H4 (cell line): Measurements from ENCODE around the gene CDKN2B-AS1. TPM values are rescaled to one million over a fixed set of nuclear protein-coding genes. Genes with fewer than 3 reads are reported as not detected.
"Not testable (repeated sequence)": the region's sequence is repeated elsewhere in the genome, so short reads cannot be mapped to it uniquely, and the experiment has no call there.

Source experiments
- DNase-seq: peaks from one replicate; pipeline ENCODE4 v3.0.0-alpha.2; 2015; ENCODE audit warnings: low spot score
- total RNA-seq: library from RNA; depleted of rRNA; stranded (reverse); fragments of >200 nt; shearing (Covaris generic); gene quantifications from 2 replicates; pipeline ENCODE4 v1.2.3, GENCODE V29; 2014

The CDKN2B-AS1 gene
- total RNA-seq, 1 experiment from 2014 or later, result not detected

DNA sequence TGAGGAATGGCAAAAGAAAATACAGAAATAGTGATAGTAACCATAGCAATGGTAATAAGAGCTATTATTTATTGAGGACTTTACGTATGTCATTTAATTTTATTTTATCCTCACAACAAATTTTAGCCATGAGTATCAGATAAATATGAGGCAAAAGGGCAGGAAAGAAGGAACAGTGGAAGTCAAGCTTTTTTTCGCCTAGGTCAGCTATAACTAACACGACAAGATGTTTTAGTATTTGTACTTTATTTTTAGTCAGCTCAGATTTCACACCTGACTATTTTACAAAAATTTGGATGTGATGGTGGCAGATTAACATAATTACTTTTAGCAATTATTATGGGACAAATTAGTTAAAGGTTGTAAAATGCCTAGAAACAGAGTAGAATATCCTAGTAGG is 49.3 kb downstream of the CDKN2B-AS1 start:
- no peak for DNase-seq

DNA sequence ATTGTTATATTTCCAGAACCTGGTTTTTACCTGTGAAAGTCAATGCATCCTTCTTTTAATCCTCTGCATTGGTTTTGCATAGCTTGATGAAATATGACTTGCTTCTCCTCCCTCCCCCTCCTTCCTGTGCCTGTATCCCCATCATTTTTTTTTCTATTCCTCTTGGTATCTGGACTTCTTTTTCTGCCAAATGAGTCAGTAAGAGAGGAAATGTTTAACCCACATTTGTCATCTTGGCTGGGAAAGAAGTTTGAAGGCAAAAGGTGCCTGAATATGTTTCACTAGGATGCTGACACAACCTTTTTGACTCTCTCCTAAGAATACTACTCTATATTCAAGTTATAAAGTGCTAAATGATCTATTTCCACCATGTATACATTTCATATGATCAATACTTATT is 50.0 kb downstream of the CDKN2B-AS1 start:
- DNase-seq, result no peak

DNA sequence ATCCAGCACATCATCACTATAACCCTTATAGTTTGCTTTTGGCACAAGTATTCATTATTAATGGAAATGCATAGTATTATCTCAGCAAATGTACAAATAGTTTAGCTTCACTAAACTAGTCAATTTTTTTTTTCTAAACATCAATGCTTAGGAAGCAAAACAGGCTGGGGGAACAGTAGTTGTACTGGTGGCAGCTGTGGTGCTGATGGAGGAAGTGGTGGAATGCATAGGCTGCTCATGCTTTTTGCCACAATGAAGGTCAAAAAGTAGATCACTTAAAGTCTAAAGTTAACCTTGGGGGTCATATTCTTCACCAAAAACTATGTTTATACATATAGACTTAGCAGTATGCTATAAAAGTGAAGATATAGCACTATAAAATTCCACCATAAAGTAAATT is 50.8 kb downstream of the CDKN2B-AS1 start:
- DNase-seq, result no peak

DNA sequence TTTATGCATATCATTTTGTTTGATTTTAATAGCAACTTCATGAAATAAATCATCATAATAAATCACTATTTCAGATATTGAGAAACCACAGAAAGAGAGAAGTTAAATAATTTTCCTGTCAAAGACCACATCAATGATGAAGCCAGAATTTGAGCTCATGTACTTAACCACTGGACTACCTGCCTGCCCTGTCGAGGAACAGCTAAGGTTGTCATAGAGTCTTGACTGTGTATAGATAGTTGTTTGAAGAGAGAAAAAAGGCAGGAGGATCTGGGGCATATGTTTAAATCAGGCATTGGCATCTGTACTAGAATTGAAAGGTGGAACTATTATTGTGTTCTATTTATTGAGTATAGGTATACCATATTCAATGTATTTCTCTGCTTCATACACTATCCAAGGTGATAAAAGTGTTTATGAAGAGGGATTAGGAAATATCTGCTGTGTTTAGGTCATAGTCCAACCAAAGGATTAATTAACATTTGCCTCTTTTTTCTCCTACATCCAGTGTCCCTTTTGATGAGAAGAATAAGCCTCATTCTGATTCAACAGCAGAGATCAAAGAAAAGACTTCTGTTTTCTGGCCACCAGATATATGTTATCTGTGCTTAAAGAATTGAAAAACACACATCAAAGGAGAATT is 51.8 kb downstream of the CDKN2B-AS1 start:
- no peak for DNase-seq

DNA sequence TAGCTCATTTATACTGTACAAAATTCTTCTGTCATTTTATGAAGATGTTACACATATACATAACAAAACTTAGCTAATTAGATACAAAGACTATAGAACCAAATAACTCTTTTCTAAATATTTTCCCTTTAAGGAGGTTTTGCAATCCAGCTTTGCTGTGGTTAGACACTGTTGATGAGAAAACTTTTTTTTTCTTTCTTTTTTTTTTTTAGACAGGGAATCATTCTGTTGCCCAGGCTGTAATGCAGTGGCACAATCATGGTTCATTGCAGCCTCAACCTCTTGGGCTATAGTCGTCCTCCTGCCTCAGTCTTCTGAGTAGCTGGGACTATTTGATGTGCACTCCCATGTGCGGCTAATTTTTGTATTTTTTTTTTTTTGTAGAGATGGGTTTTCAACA is 53.0 kb downstream of the CDKN2B-AS1 start:
- no peak for DNase-seq

DNA sequence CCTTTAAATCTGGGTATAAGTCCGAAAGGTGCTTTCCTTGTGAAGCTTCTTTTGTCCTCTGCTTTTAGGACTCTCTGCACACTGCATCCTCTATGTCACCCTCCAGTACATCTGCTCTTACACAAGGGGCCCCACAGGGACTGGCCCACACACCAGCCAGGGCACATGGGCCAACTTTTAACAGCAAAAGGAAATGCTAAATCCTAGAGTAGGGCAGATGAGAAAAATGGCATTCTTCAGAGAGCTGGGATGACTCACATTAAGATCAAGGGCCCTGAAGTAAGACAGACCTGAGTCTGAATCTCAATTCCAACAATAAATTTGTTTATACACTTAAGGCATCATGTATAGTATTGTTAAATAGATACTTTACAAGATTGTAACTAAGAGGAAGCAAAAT is 54.8 kb downstream of the CDKN2B-AS1 start:
- no peak for DNase-seq

DNA sequence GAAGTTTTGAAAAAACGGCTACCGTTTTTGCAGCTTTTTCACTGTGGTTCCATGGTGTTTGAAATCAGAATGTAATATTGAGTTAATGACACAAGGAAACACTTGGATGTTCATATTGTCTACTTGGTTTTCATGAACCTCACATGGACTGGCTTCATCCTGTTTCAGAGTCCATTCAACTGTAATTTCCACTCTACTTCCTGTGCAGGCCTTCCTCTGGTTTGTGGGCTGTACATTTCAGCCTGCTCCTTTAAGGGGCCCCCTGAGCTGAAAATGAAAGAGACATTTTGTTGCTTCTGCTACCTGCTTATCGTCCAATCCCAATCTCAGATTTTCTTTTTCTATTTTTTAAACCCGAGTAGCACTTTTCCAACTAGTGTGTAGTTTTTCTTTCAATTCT is 56.3 kb downstream of the CDKN2B-AS1 start:
- DNase-seq, result no peak

DNA sequence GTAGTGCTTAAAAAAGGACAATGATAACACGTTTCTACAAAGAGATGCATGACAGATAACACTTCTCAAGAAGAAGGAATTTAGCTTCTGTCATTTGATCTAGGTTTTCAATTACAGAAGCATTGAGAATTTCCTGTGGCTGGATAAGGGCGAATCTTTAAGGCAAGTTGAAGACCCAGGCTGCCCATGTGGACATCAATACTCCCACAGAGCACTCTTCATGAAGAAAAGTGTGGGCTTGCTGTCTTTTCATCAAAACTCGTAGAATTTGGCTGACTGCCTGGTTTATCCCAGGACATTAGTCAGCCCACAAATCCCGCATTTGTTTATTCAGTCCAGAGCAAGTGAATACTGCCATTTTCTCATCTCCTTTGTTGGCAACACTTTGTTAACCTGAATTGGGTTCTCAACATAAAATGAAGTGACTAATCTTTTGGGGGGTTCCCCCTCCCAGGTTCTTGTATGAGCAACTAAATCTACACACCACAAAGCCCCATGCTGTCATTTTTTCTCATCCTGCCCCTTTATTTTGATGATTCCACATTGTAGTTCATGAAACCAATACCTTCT is 57.9 kb downstream of the CDKN2B-AS1 start:
- no peak for DNase-seq

DNA sequence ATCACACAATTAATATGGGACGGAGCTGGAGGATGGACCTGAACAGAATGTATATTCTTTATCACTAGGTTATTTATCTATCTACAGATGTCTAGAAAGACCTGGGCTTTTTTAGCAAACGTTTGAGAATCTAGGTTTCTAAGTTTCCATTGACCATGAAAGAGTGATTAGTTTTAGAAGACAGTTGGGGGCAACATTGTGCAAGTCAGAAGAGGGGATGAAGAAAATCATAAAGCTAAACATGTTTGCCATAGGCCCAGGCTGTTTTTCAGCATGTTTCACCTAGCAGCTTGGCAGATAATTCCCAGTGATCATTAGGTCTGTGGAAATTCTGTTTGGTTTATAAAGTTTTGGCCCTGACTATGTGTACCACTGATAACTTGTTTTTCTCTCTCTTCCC is 58.6 kb downstream of the CDKN2B-AS1 start:
- no peak for DNase-seq

DNA sequence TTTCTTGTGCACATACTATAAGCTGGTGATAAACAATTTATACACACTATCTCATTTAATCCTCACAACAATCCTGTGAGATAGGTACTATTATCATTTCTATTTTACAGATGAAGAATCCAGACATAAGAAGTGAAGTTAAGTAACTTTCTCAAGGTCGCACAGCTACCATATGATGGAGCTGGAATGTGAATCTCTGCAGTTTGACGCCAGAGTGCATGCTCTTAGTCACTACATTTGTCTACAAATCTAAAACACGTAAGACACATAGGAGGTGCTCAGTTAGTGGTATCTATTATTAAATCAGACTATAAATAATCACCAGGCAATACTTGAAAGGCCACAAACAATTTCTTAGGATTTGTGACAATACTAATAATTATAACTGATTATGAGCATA is 59.5 kb downstream of the CDKN2B-AS1 start:
- DNase-seq, result no peak

DNA sequence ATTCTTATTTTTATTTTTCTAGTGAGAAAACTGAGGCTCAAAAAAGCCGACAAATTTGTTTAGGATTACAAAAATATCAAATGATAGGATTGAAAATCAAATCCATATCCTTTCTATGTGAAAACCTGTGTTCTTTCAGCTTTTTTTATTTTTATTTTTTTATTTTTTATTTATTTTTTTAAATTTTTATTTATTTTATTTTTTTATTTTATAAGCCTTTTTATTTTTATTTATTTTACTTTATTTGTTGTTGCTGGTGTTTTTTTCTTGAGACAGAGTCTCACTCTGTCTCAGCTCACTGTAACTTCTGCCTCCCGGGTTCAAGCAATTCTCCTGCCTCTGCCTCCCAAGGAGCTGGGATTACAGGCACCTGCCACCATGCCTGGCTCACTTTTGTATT is 59.9 kb downstream of the CDKN2B-AS1 start:
- DNase-seq, result no peak

DNA sequence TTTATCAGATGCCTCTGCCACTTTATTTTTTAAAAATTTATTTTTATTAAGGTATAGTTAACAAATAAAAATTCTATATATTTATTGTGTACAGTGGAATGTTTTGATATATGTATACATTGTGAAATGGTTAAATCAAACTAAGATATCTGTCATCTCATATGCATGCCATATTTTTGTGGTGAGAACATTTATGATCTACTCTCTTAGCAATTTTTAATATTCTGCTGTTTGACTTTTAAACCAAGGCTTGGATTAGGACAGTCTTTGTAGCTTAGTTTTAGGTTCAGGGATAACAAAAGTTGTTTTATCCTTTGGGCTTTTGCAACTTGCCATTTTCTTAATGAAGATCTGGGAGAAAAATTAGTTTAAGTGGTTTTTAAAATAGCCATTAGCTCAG is 60.5 kb downstream of the CDKN2B-AS1 start:
- no peak for DNase-seq

DNA sequence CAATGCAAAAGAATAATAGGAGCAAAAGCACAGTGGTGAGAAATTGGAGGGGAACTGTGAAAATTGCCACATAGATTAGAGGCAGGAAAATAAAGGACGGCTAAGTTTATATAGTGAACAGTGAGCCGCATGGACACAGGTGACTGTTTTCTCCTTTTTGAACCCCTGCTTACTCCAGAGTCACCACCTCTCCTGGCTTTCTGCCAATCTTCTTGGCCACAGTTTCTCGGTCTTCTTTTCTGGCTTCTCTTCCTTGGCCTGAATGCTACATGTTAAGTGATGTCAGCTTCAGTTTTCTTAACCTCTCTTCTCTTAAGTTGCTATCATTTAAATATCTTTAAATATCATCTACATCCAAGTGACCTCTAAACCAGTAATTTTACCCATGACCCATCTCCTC is 61.8 kb downstream of the CDKN2B-AS1 start:
- DNase-seq, result no peak

DNA sequence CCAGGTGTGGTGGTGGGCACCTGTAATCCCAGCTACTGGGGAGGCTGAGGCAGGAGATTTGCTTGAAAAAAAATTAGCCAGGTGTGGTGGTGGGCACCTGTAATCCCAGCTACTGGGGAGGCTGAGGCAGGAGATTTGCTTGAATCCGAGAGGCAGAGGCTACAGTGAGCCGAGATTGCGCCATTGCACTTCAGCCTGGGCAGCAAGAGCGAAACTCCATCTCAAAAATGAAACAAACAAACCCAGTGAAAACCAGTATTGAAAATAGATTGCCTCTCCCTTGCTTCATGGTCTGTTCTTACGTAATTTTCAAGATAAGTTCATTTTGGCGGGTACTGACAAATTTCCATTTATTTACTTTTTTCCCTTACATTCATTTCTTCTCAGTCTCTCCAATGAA is 63.4 kb downstream of the CDKN2B-AS1 start:
- DNase-seq, result not testable (repeated sequence)

DNA sequence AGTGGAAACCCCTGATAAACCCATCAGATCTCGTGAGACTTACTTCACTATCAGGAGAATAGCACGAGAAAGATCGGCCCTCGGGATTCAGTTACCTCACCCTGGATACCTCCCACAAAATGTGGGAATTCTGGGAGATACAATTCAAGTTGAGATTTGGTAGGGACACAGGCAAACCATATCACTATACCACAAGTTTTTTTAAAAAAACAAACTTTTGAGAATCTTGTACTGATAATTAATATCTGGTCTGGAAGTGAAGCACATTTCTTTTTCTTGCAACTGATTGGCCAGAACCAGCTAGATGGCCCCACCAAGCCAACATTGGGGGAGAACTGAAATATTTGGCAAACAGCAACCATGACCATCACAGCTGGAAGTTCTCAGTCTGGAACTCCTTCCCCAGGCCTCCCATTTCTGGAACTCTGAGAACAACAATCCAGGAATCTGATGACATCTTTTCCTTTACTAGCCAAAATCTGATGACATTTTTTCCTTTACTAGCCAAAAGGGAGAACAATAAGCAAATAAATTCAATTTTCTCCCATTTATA is 66.3 kb downstream of the CDKN2B-AS1 start:
- no peak for DNase-seq

DNA sequence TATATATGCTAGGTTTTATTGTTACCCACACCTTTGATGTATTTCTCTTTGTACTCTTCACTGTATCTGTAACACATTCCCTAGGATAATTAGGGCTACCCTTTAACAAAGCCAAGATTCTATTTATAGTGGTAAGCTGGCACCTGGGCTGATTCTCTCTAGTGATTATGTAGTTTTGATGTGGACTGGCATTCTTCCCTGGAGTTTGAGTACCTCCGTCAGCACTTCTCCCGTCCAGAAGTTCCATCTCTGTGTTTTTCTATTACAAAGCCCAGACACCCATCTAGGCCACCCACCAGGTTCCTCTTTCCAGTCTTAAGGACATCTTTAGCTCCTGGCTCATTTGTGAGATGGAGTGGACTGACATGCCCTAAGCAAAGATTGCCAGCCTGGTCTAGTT is 70.4 kb downstream of the CDKN2B-AS1 start:
- no peak for DNase-seq

DNA sequence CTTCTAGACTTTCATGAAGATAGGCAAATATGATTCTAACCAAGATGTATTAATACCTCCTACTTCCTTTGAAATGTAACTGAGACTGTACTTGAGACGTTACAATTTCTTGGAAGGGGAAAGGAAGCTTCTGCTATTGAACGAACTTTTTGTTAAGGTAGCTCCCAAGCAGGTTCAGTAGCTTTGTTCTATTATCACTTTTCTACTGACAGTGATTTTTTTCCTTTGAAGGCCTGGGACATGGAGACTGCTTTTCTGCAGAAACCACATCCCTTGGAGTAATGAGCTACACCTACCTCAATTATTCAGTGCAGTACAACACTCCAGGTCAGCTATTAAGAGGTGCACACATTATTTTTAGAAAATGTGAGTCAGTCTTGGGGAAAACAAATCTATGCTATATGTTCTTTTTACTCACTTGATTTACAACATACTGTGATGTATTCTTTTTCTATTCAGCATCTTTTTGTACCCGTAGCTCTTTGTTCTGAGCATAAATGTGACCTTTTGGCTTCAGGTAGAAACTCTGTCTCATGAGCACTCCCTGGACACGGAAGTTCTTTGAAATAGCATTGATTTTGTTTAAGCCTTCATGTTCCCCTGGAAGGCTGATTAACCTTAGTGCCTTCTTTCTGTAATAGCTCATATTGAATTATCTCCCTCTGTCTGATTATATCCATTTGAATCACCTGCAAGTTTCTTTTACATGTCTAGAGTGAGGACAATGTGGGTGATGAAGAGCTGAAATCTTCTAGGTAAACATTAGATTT is 71.0 kb downstream of the CDKN2B-AS1 start:
- no peak for DNase-seq

DNA sequence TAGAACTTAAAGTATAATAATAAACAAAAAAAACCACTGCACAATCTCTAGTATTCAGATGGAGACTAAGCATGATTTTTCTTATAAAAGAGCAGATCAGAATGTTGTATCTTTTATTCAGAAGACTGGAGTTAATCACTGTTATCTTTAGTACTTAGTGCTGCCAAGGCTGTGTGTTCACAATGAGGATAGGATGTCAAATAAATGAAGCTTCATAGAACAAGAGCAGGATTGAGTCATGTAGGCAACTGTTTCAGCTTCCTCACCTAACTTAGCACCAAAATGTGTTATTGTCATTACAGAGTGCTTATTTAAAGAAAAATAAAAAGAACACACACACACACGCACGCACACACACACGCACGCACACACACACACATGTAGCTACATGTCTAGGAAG is 72.6 kb downstream of the CDKN2B-AS1 start:
- no peak for DNase-seq

DNA sequence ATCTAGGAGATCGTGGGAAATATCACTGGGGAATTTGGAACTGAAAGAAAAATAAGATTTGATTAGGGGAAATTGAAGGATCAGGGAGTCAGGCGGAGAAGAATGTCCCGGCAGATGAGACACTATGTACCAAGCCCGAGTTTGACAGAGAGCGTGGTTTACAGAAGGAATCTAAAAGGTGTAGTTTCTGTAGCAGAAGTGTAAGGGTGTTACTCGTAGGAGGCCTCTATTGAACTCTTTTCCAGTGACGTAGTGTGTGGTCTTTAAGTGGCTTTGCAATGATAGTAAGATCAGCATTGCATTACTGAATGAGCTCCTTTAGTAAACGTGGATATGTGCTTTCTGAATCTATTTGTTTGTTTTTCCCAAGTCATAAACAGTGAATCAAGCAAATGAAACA is 73.8 kb downstream of the CDKN2B-AS1 start:
- no peak for DNase-seq

DNA sequence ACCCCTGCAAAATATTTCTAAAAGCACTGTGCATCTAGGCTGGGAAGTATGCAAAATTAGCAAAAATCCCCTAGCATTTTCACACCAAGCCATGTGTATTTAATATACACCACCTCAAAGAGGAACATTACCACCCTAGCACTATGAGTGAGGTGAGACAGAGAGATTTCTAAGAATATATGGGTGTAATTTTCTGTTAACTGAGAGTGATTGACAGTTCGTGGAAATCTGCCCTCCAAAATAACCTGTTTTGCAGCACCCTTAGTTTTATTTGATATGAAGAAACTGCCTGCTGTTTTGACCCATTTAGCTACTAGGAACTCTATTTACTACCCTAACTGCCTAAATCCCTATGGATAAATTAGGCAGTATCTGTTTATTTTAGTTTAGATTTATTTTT is 78.8 kb downstream of the CDKN2B-AS1 start:
- no peak for DNase-seq

DNA sequence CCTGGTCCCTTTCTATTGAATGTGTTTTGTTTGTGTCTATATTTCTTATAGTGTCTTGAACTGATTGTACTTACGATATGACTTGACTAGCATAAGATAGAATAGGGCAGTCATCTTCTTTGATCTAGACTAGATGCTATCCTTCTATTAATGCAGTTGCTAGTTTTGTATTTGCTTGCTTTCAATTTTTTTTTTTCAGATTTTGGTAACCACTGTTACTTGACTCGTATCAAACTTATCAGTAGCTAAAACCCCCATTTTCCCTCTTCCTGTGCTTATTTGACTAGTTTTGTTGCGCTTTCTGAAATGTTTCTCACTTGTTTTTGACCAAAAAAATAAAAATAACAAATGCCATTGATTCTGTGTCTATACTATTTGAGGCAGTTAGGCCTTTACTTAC is 83.5 kb downstream of the CDKN2B-AS1 start:
- DNase-seq, result no peak

DNA sequence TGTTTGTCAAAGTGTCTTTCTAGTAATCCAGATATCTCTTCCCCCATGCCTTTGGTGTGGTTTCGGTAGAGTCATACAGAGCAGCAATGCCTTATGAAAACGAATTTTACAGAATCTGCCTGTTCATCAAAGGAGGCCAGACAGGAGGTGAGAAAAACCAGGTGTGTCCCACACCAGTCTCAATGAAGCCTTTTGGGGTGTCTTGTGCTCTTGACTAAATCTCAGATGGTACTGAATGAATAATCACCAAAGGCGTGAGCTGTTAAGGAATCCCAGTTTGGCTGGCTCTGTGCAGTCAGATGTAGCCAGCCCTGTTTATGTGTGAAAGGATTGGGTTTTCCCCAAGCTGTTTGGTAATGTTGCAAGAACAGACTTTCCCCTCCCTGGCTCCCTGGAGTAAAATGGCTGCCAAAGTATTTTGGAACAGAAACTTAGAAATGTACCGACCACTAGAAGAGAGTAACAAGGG is 85.3 kb downstream of the CDKN2B-AS1 start:
- no peak for DNase-seq
